ENCODE measurements around the gene LRRC56.
"Not testable (repeated sequence)": the region's sequence is repeated elsewhere in the genome, so short reads cannot be mapped to it uniquely, and the experiment has no call there.

Gene LRRC56

GRCh38 chr11:571802-572185, 34.5 kb downstream of the LRRC56 start:
- DNase-seq (ENCODE audit: low read depth in 1 of 2, low spot score in 1 of 2) = no peak

DNA sequence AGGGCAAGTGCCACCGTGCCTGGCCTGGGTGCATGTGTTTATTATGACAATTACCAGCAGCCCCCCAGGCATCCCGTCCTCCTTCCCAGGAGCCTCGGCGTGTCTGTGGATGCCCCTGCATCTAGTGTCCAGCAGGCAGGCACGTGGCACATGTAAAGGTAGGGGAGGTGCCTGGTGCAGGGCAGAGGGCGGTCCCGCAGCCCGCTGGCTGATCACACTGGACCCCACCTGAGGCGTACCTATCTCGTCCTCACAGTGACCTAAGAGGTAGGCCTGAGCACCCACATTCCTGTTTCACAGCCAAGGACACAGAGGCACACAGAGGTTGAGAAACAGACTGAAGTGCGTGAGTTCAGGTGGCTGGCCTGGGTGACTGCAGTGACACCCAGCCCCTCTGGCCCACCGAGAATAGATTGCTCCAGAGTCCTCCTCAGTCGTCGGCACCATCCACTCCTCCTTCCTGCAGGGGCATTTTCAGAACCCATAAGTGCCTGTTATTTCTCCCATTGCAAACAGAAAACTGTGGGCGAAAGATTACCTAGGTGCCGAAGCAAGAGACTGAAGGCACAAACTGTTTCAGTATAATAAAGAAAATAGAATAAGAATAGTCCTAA, 35.9 kb downstream of the LRRC56 start:
- no peak for DNase-seq (ENCODE audit: low read depth in 1 of 2, low spot score in 1 of 2)

DNA sequence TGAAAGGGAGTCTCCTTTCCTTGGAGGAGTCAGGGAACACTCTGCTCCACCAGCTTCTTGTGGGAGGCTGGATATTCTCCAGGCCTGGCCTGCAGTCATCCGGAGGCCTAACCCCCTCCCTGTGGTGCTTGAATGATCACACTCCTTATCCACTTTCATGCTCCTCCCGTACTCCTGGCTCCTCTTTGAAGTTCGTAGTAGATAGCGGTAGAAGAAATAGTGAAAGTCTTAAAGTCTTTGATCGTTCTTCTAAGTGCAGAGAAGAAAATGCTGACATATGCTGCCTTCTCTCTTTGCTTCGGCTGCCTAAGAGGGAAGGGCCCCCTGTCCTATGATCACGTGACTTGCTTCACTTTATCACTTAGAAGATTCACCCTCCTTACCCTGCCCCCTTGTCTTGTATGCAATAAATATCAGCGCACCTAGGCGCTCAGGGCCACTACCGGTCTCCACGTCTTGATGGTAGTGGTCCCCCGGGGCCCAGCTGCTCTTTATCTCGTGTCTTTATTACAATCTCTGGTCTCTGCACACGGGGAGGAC, 36.8 kb downstream of the LRRC56 start:
- DNase-seq (ENCODE audit: low read depth in 1 of 2, low spot score in 1 of 2) = not testable (repeated sequence)

- no peak for DNase-seq (ENCODE audit: low read depth in 1 of 2, low spot score in 1 of 2)
Observed at GRCh38 chr11:574632-575312, 37.4 kb downstream of the LRRC56 start.

GRCh38 chr11:575313-575995, 38.1 kb downstream of the LRRC56 start:
- no peak for DNase-seq (ENCODE audit: low read depth in 1 of 2, low spot score in 1 of 2)

- peak; percentile 91 to 92 for DNase-seq (ENCODE audit: low read depth in 1 of 2, low spot score in 1 of 2)
Observed at GRCh38 chr11:575996-576768, 38.9 kb downstream of the LRRC56 start, which contains the start of gene PHRF1. Gene PHRF1, plus strand, starts transcription at chr11:576470. Its CDS starts 5,043 bp downstream, at chr11:581513.

DNA sequence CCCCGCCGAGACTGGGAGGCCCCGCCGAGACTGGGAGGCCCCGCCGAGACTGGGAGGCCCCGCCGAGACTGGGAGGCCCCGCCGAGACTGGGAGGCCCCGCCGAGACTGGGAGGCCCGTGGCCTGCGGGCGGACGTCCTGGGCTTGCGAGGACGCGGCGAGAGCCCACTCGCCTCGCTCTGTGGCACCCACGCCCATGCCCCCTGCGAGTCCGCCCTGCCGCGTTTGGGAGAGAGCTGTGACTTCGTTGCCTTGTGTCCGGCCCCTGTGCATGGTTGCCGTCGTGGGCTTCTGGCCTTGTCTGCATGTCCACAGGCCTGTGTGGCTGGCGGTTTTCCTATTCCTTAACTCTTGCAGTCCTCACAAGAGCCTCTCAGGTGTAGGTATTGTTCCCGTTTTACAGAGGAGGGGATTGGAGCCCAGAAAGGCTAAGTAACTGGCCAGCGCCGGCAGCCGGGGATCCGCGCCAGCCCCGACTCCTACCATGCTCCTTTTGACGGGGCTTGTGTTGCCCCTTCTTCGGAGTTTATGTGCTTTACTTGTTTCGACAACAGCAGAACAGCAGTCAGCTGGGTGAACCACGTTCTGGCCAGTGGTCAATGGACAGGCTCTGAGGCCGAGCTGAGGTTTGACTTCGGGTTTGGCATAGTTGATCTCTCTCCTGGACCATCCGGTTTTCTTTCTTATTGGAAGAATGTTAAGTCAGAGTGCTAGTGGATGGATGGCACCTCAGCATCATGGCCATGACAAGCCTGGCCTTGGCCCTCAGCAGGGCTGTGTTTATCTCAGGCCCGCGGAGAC, 39.7 kb downstream of the LRRC56 start:
- DNase-seq (ENCODE audit: low read depth in 1 of 2, low spot score in 1 of 2) = no peak

- no peak for DNase-seq (ENCODE audit: low read depth in 1 of 2, low spot score in 1 of 2)
Observed at GRCh38 chr11:577611-577894, 40.2 kb downstream of the LRRC56 start.

GRCh38 chr11:578276-579035, 41.1 kb downstream of the LRRC56 start:
- no peak for DNase-seq (ENCODE audit: low read depth in 1 of 2, low spot score in 1 of 2)

DNA sequence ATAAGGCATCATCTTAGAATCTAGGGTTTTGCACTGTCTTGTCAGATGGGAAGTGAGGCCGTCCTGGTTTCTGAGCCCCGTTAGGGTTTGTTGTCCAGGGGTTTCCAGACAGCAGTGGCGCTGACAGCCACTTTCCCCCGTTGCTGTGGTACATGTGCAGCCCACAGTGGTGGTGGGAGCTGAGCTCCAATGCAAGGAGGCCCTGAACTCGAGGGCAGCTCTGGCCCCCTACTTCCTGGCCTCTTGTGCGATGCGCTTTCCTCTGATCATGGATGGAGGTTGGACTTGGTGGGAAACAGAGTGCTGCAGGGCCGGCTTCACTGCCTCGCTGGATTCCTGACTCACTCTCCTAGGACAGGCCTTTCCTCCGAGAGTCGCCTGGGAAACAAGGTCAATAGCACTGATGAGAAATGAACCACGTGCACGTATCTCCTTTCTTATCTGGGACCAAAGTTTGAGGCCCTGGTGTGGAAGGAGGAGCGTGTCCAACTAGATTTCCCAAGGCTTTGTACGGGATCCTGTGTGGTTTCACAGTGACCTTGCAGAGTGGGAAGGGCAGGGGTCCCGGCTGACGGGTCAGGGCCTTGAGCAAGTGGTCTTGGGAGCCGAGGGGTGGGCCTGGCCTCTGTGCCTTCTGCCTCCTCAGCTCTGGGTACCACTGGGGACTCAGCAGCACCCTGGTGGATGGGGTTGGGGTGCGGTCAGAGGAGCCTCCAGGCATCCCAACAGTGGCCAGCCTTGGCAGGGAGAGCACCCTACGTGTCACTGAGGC, 42.7 kb downstream of the LRRC56 start:
- DNase-seq (ENCODE audit: low read depth in 1 of 2, low spot score in 1 of 2) = no peak

GRCh38 chr11:581342-581741, 44.0 kb downstream of the LRRC56 start:
- DNase-seq (ENCODE audit: low read depth in 1 of 2, low spot score in 1 of 2) = no peak

DNA sequence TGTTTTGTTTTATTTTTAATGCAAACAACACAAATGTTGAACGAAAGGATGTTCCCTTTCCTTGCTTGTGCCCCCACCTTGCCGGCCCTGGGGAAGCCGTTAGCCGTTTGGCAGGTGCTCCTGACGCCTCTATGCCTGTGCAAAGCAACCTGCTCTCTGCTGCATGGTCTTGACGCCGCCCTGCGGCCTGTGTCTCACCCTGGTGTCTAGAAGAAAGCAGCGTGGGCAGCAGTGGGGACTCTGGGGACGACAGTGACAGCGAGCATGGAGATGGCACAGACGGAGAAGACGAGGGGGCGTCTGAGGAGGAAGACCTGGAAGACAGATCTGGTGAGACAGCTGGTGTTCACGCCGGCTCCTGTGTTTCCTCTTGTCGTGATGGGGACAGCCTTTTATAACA, 44.4 kb downstream of the LRRC56 start:
- DNase-seq (ENCODE audit: low read depth in 1 of 2, low spot score in 1 of 2) = no peak

- DNase-seq (ENCODE audit: low read depth in 1 of 2, low spot score in 1 of 2) = no peak
Observed at GRCh38 chr11:584287-584686, 47.0 kb downstream of the LRRC56 start.

DNA sequence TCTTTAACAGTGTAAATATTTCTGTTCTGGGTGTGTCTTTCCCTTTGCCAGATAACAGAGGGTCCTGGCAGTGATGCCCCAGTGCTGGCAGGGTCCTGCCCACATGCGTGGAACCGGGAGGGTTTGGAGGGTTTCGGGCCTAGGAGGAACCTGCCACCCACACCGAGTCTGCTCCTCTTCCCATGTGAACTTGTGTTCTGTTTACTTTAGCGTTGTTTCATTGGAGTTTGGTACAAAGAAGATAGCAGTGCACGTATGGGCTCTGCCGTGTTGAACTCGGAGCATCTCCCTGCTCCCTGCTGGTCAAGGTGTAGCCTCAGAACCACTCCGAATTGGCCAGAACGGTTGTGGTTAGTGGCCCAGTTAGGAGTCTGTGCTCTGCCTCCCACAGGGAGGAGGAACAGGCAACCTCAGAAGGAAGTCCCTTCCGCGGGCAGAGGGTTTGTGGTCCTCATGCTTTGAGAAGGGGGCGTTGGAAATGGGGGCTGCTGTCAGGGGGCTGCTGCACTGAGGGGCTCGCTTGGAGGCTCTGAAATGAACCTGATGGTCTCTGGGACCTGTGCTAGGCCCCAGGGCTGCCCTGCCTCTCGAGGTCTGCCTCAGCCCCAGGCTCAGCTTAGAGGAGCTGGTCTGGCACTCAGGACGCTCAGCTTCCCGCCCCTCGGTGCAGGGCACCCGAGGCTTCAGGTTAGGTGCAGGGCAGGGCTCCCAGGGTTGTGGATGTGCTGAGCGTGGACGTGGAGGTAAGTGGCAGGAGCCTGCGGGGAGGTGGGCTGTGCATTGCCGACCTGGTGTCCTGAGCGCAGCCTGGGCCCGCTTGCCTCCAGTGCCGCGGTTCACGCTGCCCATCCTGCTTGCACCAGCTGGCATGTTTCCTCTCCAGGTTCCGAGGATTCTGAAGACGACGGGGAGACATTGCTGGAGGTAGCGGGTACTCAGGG, 49.3 kb downstream of the LRRC56 start:
- DNase-seq (ENCODE audit: low read depth in 1 of 2, low spot score in 1 of 2) = no peak

DNA sequence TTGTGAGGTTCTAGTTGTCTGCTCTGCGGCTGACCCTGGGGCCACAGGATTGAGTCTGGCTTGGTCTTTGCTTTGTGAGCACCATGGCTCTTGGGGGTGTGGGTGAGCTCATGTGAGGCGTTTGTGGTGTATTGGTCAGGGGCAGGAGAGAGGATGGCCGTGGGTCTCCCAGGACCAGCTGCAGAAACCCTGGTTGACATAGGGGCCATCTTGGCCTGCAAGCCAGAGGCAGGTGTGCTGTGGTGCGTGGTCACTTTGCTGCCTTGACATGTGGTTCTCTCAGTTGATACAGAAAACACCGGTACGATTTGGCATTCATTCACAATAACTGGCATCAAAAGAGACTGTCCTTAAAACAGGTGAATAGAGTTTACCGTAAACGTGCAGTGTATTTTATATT, 50.2 kb downstream of the LRRC56 start:
- DNase-seq (ENCODE audit: low read depth in 1 of 2, low spot score in 1 of 2) = no peak

- DNase-seq (ENCODE audit: low read depth in 1 of 2, low spot score in 1 of 2) = peak; percentile 46 to 57
Observed at GRCh38 chr11:587978-588380, 50.7 kb downstream of the LRRC56 start.

- no peak for DNase-seq (ENCODE audit: low read depth in 1 of 2, low spot score in 1 of 2)
Observed at GRCh38 chr11:589798-590197, 52.5 kb downstream of the LRRC56 start.

GRCh38 chr11:590997-591396, 53.7 kb downstream of the LRRC56 start:
- DNase-seq (ENCODE audit: low read depth in 1 of 2, low spot score in 1 of 2) = no peak
